Gastrocnemius medialis (tissue), 4 donors: ENCODE data around the gene SALL2.

Source experiments
- POLR2A ChIP-seq, 2 donors: fragments of 450-650 bp; IDR thresholded peaks; one replicate each; pipeline ENCODE4 v1.6.1; 2017; ENCODE audit warnings: antibody characterized with exemption in 2 of 2, mild to moderate bottlenecking in 2 of 2, moderate library complexity in 2 of 2
- TF ChIP-seq, protein P1 (sequence below), 5 experiments: fragments of 450-650 bp in 3 of 5; fragments of 200-600 bp in 2 of 5; sonication (generic) in 2 of 5; IDR thresholded peaks in 4 of 5; conservative IDR thresholded peaks in 1 of 5; 1 replicate in 4 of 5; 2 replicates in 1 of 5; pipeline ENCODE4 v1.5.1; 2016 to 2019; ENCODE audit warnings: antibody characterized with exemption in 5 of 5, mild to moderate bottlenecking in 3 of 5, moderate library complexity in 3 of 5

DNA sequence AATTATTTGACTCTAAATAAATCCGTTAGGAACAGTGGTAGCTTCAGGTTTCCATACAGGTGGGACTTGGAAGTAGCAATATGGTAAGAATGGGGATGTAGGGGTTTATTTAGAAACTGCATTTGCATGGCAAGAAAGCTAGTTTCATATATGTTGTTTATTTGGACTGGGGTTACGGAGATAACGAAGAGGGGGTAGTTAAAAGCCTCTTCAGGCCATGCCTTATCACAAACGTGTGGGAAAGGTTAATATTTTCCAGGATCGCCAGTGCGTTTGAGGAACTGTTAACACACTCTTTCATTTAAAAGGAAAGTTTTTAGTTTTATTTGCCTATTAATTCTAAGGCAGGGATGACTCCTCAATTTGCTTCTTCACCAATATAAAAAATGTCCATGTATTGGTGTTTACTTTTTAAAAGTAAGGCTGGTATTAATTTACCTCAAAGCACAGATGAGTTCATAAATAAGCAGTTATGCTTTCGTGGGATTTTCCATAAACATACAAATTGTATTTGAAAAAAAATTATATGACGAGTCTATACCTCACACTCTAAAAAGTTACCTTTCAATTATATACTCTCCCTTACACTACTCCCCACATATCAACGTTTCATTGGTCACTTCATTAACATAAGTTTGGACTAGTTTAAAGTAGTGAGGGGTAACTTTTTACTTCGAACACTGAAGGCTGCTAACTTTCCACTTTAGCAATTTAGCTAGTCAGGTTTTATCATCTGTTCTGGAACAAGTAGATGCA lies 50.2 kb downstream of the SALL2 start:
- TF ChIP-seq, protein P1, sequence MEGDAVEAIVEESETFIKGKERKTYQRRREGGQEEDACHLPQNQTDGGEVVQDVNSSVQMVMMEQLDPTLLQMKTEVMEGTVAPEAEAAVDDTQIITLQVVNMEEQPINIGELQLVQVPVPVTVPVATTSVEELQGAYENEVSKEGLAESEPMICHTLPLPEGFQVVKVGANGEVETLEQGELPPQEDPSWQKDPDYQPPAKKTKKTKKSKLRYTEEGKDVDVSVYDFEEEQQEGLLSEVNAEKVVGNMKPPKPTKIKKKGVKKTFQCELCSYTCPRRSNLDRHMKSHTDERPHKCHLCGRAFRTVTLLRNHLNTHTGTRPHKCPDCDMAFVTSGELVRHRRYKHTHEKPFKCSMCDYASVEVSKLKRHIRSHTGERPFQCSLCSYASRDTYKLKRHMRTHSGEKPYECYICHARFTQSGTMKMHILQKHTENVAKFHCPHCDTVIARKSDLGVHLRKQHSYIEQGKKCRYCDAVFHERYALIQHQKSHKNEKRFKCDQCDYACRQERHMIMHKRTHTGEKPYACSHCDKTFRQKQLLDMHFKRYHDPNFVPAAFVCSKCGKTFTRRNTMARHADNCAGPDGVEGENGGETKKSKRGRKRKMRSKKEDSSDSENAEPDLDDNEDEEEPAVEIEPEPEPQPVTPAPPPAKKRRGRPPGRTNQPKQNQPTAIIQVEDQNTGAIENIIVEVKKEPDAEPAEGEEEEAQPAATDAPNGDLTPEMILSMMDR (IDR thresholded peaks at IDR 0.05 in 4 of 5, conservative IDR thresholded peaks at IDR 0.05 in 1 of 5), result no peak
- TF ChIP-seq POLR2A (IDR thresholded peaks at IDR 0.05), result no peak
